ENCODE results near the gene RPL36AL. TPM values are rescaled to one million over a fixed set of nuclear protein-coding genes. Genes with fewer than 3 reads are reported as not detected.
A peak's percentile ranks its signal among the peaks of the same experiment; 100 is the strongest.
"Not testable (repeated sequence)": the region's sequence is repeated elsewhere in the genome, so short reads cannot be mapped to it uniquely, and the experiment has no call there.

Gene RPL36AL
- total RNA-seq (100 to 1,000 TPM; 147 to 153 TPM), polyA plus RNA-seq (100 to 1,000 TPM; 576 to 724 TPM)
- long read RNA-seq, donor 1, transcript RPL36AL-201 (2 exons, 746 nt) = major isoform, 49 of 51 reads
- long read RNA-seq, donor 1, partial matches to known transcripts = 2 of 51 reads
- long read RNA-seq, donor 1, other reads (novel, unspliced or antisense) = 0 of 51 reads
- long read RNA-seq, donor 2, transcript RPL36AL-201 (2 exons, 746 nt) = major isoform, 44 of 50 reads
- long read RNA-seq, donor 2, partial matches to known transcripts = 6 of 50 reads
- long read RNA-seq, donor 2, other reads (novel, unspliced or antisense) = 0 of 50 reads

- H3K4me1 ChIP-seq (ENCODE audit: control insufficient read depth in 1 of 2, insufficient read depth in 2 of 2, low read length in 2 of 2) = peaks cover 0 to 4% of the 10 kb centered on the region in 2 donors
- peaks cover 0 to 2% of the 10 kb centered on the region in 2 donors for H3K36me3 ChIP-seq (ENCODE audit: control insufficient read depth in 1 of 2, insufficient read depth in 2 of 2, low read length in 1 of 2)
- H3K27ac ChIP-seq (ENCODE audit: low read depth in 1 of 2, low read length in 2 of 2) = peak within 1 kb of the TSS; percentile 71 to 94
- WGBS, 2 donors = 0 to 1% methylated on average over 76 to 85 of the region's 85 CpGs
- intact Hi-C loops (cut with DNase I) = no loop called here
- H3K27me3 ChIP-seq (ENCODE audit: control insufficient read depth in 1 of 2, insufficient read depth in 2 of 2, low read length in 1 of 2) = no peaks in the 10 kb centered on the region
- no peaks in the 10 kb centered on the region for H3K9me3 ChIP-seq (ENCODE audit: control insufficient read depth, low read length)
- DNase-seq = peak; percentile 99 to 100
- H3K4me3 ChIP-seq (ENCODE audit: low read length in 2 of 2) = peak within 1 kb of the TSS; percentile 75 to 90
- peak; percentile 100 for ATAC-seq (ENCODE audit: low FRiP score)
Measured at GRCh38 chr14:49620182-49621113, at the start of gene RPL36AL, which contains the start of gene MGAT2. RPL36AL (minus strand) TSS chr14:49620626; CDS start chr14:49619104, 1,522 bp downstream. MGAT2 (plus strand) TSS chr14:49620799; CDS start chr14:49621269, 470 bp downstream.

- intact Hi-C loops (cut with DNase I) = no loop called here
- no peaks in the 10 kb centered on the region for H3K4me1 ChIP-seq (ENCODE audit: control insufficient read depth in 1 of 2, insufficient read depth in 2 of 2, low read length in 2 of 2)
- no peaks in the 10 kb centered on the region for H3K9me3 ChIP-seq (ENCODE audit: control insufficient read depth, low read length)
- no peak overlapping the region for H3K4me3 ChIP-seq (ENCODE audit: low read length in 2 of 2)
- no peak for ATAC-seq (ENCODE audit: low FRiP score)
- H3K36me3 ChIP-seq (ENCODE audit: control insufficient read depth in 1 of 2, insufficient read depth in 2 of 2, low read length in 1 of 2) = no peaks in the 10 kb centered on the region
- no peaks in the 10 kb centered on the region for H3K27me3 ChIP-seq (ENCODE audit: control insufficient read depth in 1 of 2, insufficient read depth in 2 of 2, low read length in 1 of 2)
- 86 to 94% methylated on average over 2 of the region's 2 CpGs for WGBS, 2 donors
- no peak overlapping the region for H3K27ac ChIP-seq (ENCODE audit: low read depth in 1 of 2, low read length in 2 of 2)
- no peak for DNase-seq
Measured at GRCh38 chr14:49659526-49660455, 39.4 kb upstream of the RPL36AL start.

GRCh38 chr14:49657500-49657899 is 37.1 kb upstream of the RPL36AL start:
- H3K4me1 ChIP-seq (ENCODE audit: control insufficient read depth in 1 of 2, insufficient read depth in 2 of 2, low read length in 2 of 2); H3K9me3 ChIP-seq (ENCODE audit: control insufficient read depth, low read length); ATAC-seq (ENCODE audit: low FRiP score); H3K27ac ChIP-seq (ENCODE audit: low read depth in 1 of 2, low read length in 2 of 2); H3K36me3 ChIP-seq (ENCODE audit: control insufficient read depth in 1 of 2, insufficient read depth in 2 of 2, low read length in 1 of 2); H3K4me3 ChIP-seq (ENCODE audit: low read length in 2 of 2); DNase-seq; H3K27me3 ChIP-seq (ENCODE audit: control insufficient read depth in 1 of 2, insufficient read depth in 2 of 2, low read length in 1 of 2); intact Hi-C loops (cut with DNase I): not testable (repeated sequence)
- 91 to 95% methylated on average over 6 of the region's 6 CpGs for WGBS, 2 donors

GRCh38 chr14:49654511-49654910 is 34.1 kb upstream of the RPL36AL start:
- Histone ChIP-seq H3K9me3 (ENCODE audit: control insufficient read depth, low read length) (no peaks in the 10 kb centered on the region), H3K36me3 (ENCODE audit: control insufficient read depth in 1 of 2, insufficient read depth in 2 of 2, low read length in 1 of 2) (no peaks in the 10 kb centered on the region), H3K4me1 (ENCODE audit: control insufficient read depth in 1 of 2, insufficient read depth in 2 of 2, low read length in 2 of 2) (no peaks in the 10 kb centered on the region), H3K4me3 (ENCODE audit: low read length in 2 of 2) (no peak overlapping the region), H3K27me3 (ENCODE audit: control insufficient read depth in 1 of 2, insufficient read depth in 2 of 2, low read length in 1 of 2) (no peaks in the 10 kb centered on the region), H3K27ac (ENCODE audit: low read depth in 1 of 2, low read length in 2 of 2) (no peak overlapping the region)
- ATAC-seq (ENCODE audit: low FRiP score) = no peak
- intact Hi-C loops (cut with DNase I) = no loop called here
- no peak for DNase-seq
- WGBS, 2 donors = 95% methylated on average over 3 of the region's 3 CpGs

GRCh38 chr14:49653508-49653907 is 33.1 kb upstream of the RPL36AL start:
- ATAC-seq (ENCODE audit: low FRiP score) (no peak), DNase-seq (no peak)
- H3K9me3 ChIP-seq (ENCODE audit: control insufficient read depth, low read length) = no peaks in the 10 kb centered on the region
- no peak overlapping the region for H3K27ac ChIP-seq (ENCODE audit: low read depth in 1 of 2, low read length in 2 of 2)
- no peaks in the 10 kb centered on the region for H3K36me3 ChIP-seq (ENCODE audit: control insufficient read depth in 1 of 2, insufficient read depth in 2 of 2, low read length in 1 of 2)
- H3K27me3 ChIP-seq (ENCODE audit: control insufficient read depth in 1 of 2, insufficient read depth in 2 of 2, low read length in 1 of 2) = no peaks in the 10 kb centered on the region
- no peaks in the 10 kb centered on the region for H3K4me1 ChIP-seq (ENCODE audit: control insufficient read depth in 1 of 2, insufficient read depth in 2 of 2, low read length in 2 of 2)
- intact Hi-C loops (cut with DNase I) = no loop called here
- WGBS, 2 donors = 93 to 95% methylated on average over 6 of the region's 6 CpGs
- no peak overlapping the region for H3K4me3 ChIP-seq (ENCODE audit: low read length in 2 of 2)

GRCh38 chr14:49642163-49642562 is 21.7 kb upstream of the RPL36AL start:
- Histone ChIP-seq H3K36me3 (ENCODE audit: control insufficient read depth in 1 of 2, insufficient read depth in 2 of 2, low read length in 1 of 2) (no peaks in the 10 kb centered on the region), H3K4me1 (ENCODE audit: control insufficient read depth in 1 of 2, insufficient read depth in 2 of 2, low read length in 2 of 2) (no peaks in the 10 kb centered on the region), H3K27ac (ENCODE audit: low read depth in 1 of 2, low read length in 2 of 2) (no peak overlapping the region), H3K4me3 (ENCODE audit: low read length in 2 of 2) (no peak overlapping the region), H3K27me3 (ENCODE audit: control insufficient read depth in 1 of 2, insufficient read depth in 2 of 2, low read length in 1 of 2) (no peaks in the 10 kb centered on the region), H3K9me3 (ENCODE audit: control insufficient read depth, low read length) (no peaks in the 10 kb centered on the region)
- intact Hi-C loops (cut with DNase I) = no loop called here
- ATAC-seq (ENCODE audit: low FRiP score) (no peak), DNase-seq (no peak)

GRCh38 chr14:49641697-49642129 is 21.3 kb upstream of the RPL36AL start:
- H3K27me3 ChIP-seq (ENCODE audit: control insufficient read depth in 1 of 2, insufficient read depth in 2 of 2, low read length in 1 of 2) = no peaks in the 10 kb centered on the region
- H3K27ac ChIP-seq (ENCODE audit: low read depth in 1 of 2, low read length in 2 of 2) = no peak overlapping the region
- WGBS, 2 donors = 62 to 70% methylated on average over 8 of the region's 8 CpGs
- intact Hi-C loops (cut with DNase I) = no loop called here
- no peaks in the 10 kb centered on the region for H3K9me3 ChIP-seq (ENCODE audit: control insufficient read depth, low read length)
- no peaks in the 10 kb centered on the region for H3K36me3 ChIP-seq (ENCODE audit: control insufficient read depth in 1 of 2, insufficient read depth in 2 of 2, low read length in 1 of 2)
- ATAC-seq (ENCODE audit: low FRiP score) = no peak
- no peak overlapping the region for H3K4me3 ChIP-seq (ENCODE audit: low read length in 2 of 2)
- H3K4me1 ChIP-seq (ENCODE audit: control insufficient read depth in 1 of 2, insufficient read depth in 2 of 2, low read length in 2 of 2) = no peaks in the 10 kb centered on the region
- no peak for DNase-seq
